Transverse colon (tissue), 4 donors: ENCODE data around the gene CELA3B.

Source experiments
- CTCF ChIP-seq, 5 experiments: fragments of 200-600 bp in 3 of 5; fragments of 450-650 bp in 2 of 5; sonication (generic) in 3 of 5; IDR thresholded peaks; 1 replicate in 2 of 5; 2 replicates in 3 of 5; pipeline ENCODE4 v1.5.1; 2016 to 2017; ENCODE audit warnings: antibody characterized with exemption in 5 of 5, inconsistent platforms in 3 of 5, mild to moderate bottlenecking in 2 of 5, moderate library complexity in 1 of 5
- POLR2A ChIP-seq: fragments of 450-650 bp; IDR thresholded peaks from one replicate; pipeline ENCODE4 v1.6.1; 2016; ENCODE audit warnings: antibody characterized with exemption, mild to moderate bottlenecking, moderate library complexity
- POLR2AphosphoS5 ChIP-seq, 3 donors: sonication (generic); formaldehyde crosslinking; IDR thresholded peaks; one replicate each; pipeline ENCODE4 v1.6.1; 2016; ENCODE audit warnings: antibody characterized with exemption in 3 of 3

GRCh38 chr1:22030473-22030872 lies 53.7 kb downstream of the CELA3B start:
- TF ChIP-seq CTCF (IDR thresholded peaks at IDR 0.05) (no peak), POLR2A (no peak), POLR2AphosphoS5 (IDR thresholded peaks at IDR 0.05) (no peak)
